ENCODE measurements around the gene ICOS. TPM values are rescaled to one million over a fixed set of nuclear protein-coding genes. Genes with fewer than 3 reads are reported as not detected.

Gene ICOS
- total RNA-seq, 1 experiment from 2014 or later, result not detected

- Mint-ChIP-seq H3K27ac (no peak overlapping the region), H3K4me1 (peaks cover 3 to 5% of the 10 kb centered on the region in 2 experiments), H3K9me3 (peaks cover 0 to 2% of the 10 kb centered on the region in 2 experiments; a peak in 1 of 5 replicates), H3K36me3 (ENCODE audit: insufficient read depth in 1 of 3, low read depth in 3 of 3) (no peaks in the 10 kb centered on the region), H3K27me3 (ENCODE audit: low read depth) (no peaks in the 10 kb centered on the region; the same call in 1 of the 2 replicates), H3K4me3 (no peak overlapping the region)
- Histone ChIP-seq H2BK20ac (ENCODE audit: low read depth, low read length, poor library complexity, severe bottlenecking) (no peak overlapping the region), H2BK15ac (ENCODE audit: low read depth, low read length) (no peak overlapping the region), H4K8ac (replicated peaks; ENCODE audit: insufficient read length, low read depth, low read length) (no peak overlapping the region), H4K91ac (ENCODE audit: insufficient read length, low read depth, low read length) (no peak overlapping the region), H2BK5ac (ENCODE audit: insufficient read length, low read length) (no peak overlapping the region), H4K5ac (ENCODE audit: insufficient read length, low read depth, low read length) (no peak overlapping the region), H3K4ac (ENCODE audit: low read depth, low read length) (no peak overlapping the region), H3K9ac (ENCODE audit: extremely low read depth, insufficient read length, low read length) (no peak overlapping the region), H3K9me3 (ENCODE audit: control insufficient read depth, low read depth, low read length) (no peaks in the 10 kb centered on the region), H2BK12ac (ENCODE audit: insufficient read length, low read depth, low read length) (no peak overlapping the region), H3K14ac (ENCODE audit: insufficient read depth, low read length) (no peak overlapping the region), H3K27me3 (ENCODE audit: insufficient read depth, low read length) (no peaks in the 10 kb centered on the region), H3T11ph (ENCODE audit: low read length) (no peak overlapping the region), H2AFZ (ENCODE audit: low read length) (no peak overlapping the region), H2AK5ac (ENCODE audit: insufficient read length, low read length) (no peak overlapping the region), H3K79me1 (ENCODE audit: insufficient read depth, low read depth, low read length, poor library complexity, severe bottlenecking) (no peaks in the 10 kb centered on the region), H3K4me1 (ENCODE audit: insufficient read depth, low read length) (no peaks in the 10 kb centered on the region), H3K27ac (ENCODE audit: insufficient read length, low read depth, low read length) (no peak overlapping the region), H3K4me2 (ENCODE audit: insufficient read depth, insufficient read length, low read length) (no peak overlapping the region), H4K20me1 (ENCODE audit: control insufficient read depth, insufficient read depth, insufficient read length) (no peaks in the 10 kb centered on the region), H3K79me2 (ENCODE audit: insufficient read depth, low read length) (no peaks in the 10 kb centered on the region), H3K23ac (ENCODE audit: insufficient read length, low read depth, low read length) (no peak overlapping the region), H3K23me2 (ENCODE audit: insufficient read length, low read depth, low read length, poor library complexity, severe bottlenecking) (no peaks in the 10 kb centered on the region), H3K18ac (ENCODE audit: insufficient read length, low read depth, low read length) (no peak overlapping the region), H2BK120ac (ENCODE audit: low read depth, low read length, poor library complexity, severe bottlenecking) (no peak overlapping the region), H3K56ac (ENCODE audit: insufficient read length, low read depth, low read length) (no peak overlapping the region)
- no peak for TF ChIP-seq CTCF (conservative IDR thresholded peaks at IDR 0.05)
- no peak for DNase-seq
- no CpG with 5 or more reads among the region's 1 CpG for WGBS (ENCODE audit: extremely low coverage, insufficient read length, low lambda C conversion rate)
Observed at GRCh38 chr2:203894262-203894661, 42.3 kb upstream of the ICOS start.
